Measurements from ENCODE around the gene TES.

GRCh38 chr7:116298576-116298975 lies 88.2 kb downstream of the TES start:
- TF ChIP-seq CTCF (IDR thresholded peaks at IDR 0.05): no peak
- no peak for TF ChIP-seq POLR2A (IDR thresholded peaks at IDR 0.05)

All from heart left ventricle (tissue), 13 donors.